NCI-H774 (cell line): ENCODE results near the gene MTG2.

Experiments
- DNase-seq: peaks from one replicate; lab custom pipeline; 2025; lab: John Stamatoyannopoulos, UW

MTG2 gene

GRCh38 chr20:62162765-62163484 is 19.9 kb upstream of the MTG2 start:
- DNase-seq: no peak

GRCh38 chr20:62163485-62163865 is 19.4 kb upstream of the MTG2 start:
- DNase-seq: no peak

- DNase-seq: no peak
These were observed 18.7 kb upstream of the MTG2 start for GRCh38 chr20:62163986-62164762.

GRCh38 chr20:62164879-62165761 is 17.7 kb upstream of the MTG2 start:
- DNase-seq: no peak

GRCh38 chr20:62165762-62166399 is 16.9 kb upstream of the MTG2 start:
- DNase-seq: no peak

GRCh38 chr20:62167474-62167873 is 15.4 kb upstream of the MTG2 start:
- DNase-seq: no peak

GRCh38 chr20:62168061-62168460 is 14.8 kb upstream of the MTG2 start:
- no peak for DNase-seq

GRCh38 chr20:62168890-62169435 is 13.9 kb upstream of the MTG2 start:
- no peak for DNase-seq

- no peak for DNase-seq
These were observed 12.3 kb upstream of the MTG2 start for GRCh38 chr20:62170536-62170935.

- DNase-seq: no peak
These were observed 11.6 kb upstream of the MTG2 start for GRCh38 chr20:62171245-62171644.

GRCh38 chr20:62172666-62173065 is 10.2 kb upstream of the MTG2 start:
- no peak for DNase-seq

- no peak for DNase-seq
These were observed 8.6 kb upstream of the MTG2 start for GRCh38 chr20:62174021-62174804.

- DNase-seq: no peak
These were observed 7.8 kb upstream of the MTG2 start for GRCh38 chr20:62174870-62175624.

- DNase-seq: no peak
These were observed 7.1 kb upstream of the MTG2 start for GRCh38 chr20:62175711-62176110.

- no peak for DNase-seq
These were observed 6.0 kb upstream of the MTG2 start for GRCh38 chr20:62176866-62177265.

- DNase-seq: no peak
These were observed 5.5 kb upstream of the MTG2 start for GRCh38 chr20:62177307-62177706.

GRCh38 chr20:62178316-62179161 is 4.3 kb upstream of the MTG2 start:
- DNase-seq: no peak

- DNase-seq: no peak
These were observed 3.7 kb upstream of the MTG2 start for GRCh38 chr20:62179162-62179504.

- DNase-seq: no peak
These were observed 1.0 kb upstream of the MTG2 start for GRCh38 chr20:62181808-62182207.
